Measurements from ENCODE around the gene SNPH.

Gene SNPH

GRCh38 chr20:1325173-1326030 lies 59.3 kb downstream of the SNPH start:
- DNase-seq, result peak; percentile 99

GRCh38 chr20:1326031-1326930 lies 60.2 kb downstream of the SNPH start:
- DNase-seq, result peak; percentile 28

- peak; percentile 32 for DNase-seq
These were observed 61.2 kb downstream of the SNPH start for GRCh38 chr20:1327241-1327653.

- peak; percentile 22 for DNase-seq
These were observed 62.0 kb downstream of the SNPH start for GRCh38 chr20:1327827-1328679.

- DNase-seq, result peak; percentile 22
These were observed 62.7 kb downstream of the SNPH start, which contains the start of gene SDCBP2 for GRCh38 chr20:1328680-1329330. Gene SDCBP2, minus strand, starts transcription at chr20:1329139. Its CDS starts 8,723 bp downstream, at chr20:1320416.

GRCh38 chr20:1330075-1330830 lies 64.2 kb downstream of the SNPH start:
- peak; percentile 34 for DNase-seq

GRCh38 chr20:1331101-1331500 lies 65.0 kb downstream of the SNPH start:
- no peak for DNase-seq

- no peak for DNase-seq
These were observed 65.8 kb downstream of the SNPH start for GRCh38 chr20:1331801-1332453.

GRCh38 chr20:1332749-1333300 lies 66.7 kb downstream of the SNPH start:
- peak; percentile 21 for DNase-seq

GRCh38 chr20:1333462-1334369 lies 67.6 kb downstream of the SNPH start:
- DNase-seq, result no peak

GRCh38 chr20:1334370-1334731 lies 68.3 kb downstream of the SNPH start:
- no peak for DNase-seq

GRCh38 chr20:1334761-1335160 lies 68.7 kb downstream of the SNPH start:
- peak; percentile 20 for DNase-seq

- peak; percentile 28 for DNase-seq
These were observed 70.0 kb downstream of the SNPH start for GRCh38 chr20:1335961-1336698.

GRCh38 chr20:1336699-1337367 lies 70.7 kb downstream of the SNPH start:
- peak; percentile 23 for DNase-seq

GRCh38 chr20:1337441-1337840 lies 71.3 kb downstream of the SNPH start:
- no peak for DNase-seq

GRCh38 chr20:1338096-1338495 lies 72.0 kb downstream of the SNPH start:
- no peak for DNase-seq

- DNase-seq, result no peak
These were observed 72.7 kb downstream of the SNPH start for GRCh38 chr20:1338801-1339200.

Measured in stimulated activated CD8-positive, alpha-beta memory T cell treated with anti-CD3 and anti-CD28 coated beads, Interleukin-4, amount 100 ng/mL, for 48 hours (primary cell).